COLO668 (cell line): ENCODE results near the gene UBE2S.

Source experiments
- DNase-seq: peaks from one replicate; lab custom pipeline; 2025; ENCODE audit not compliant: unreplicated experiment; lab: John Stamatoyannopoulos, UW

The UBE2S gene

GRCh38 chr19:55366790-55367189 lies 40.8 kb downstream of the UBE2S start:
- DNase-seq, result no peak

- no peak for DNase-seq
Observed at GRCh38 chr19:55365964-55366363, 41.6 kb downstream of the UBE2S start.

GRCh38 chr19:55365245-55365644 lies 42.3 kb downstream of the UBE2S start:
- DNase-seq, result no peak

GRCh38 chr19:55362990-55363716 lies 44.4 kb downstream of the UBE2S start, which contains the start of gene GARIN5B:
TSS of gene GARIN5B (minus strand) at chr19:55363260. CDS start at chr19:55363066, 194 bp downstream.
- no peak for DNase-seq

- no peak for DNase-seq
Observed at GRCh38 chr19:55362174-55362989, 45.2 kb downstream of the UBE2S start.

GRCh38 chr19:55360902-55361301 lies 46.7 kb downstream of the UBE2S start:
- no peak for DNase-seq

GRCh38 chr19:55358943-55359908 lies 48.4 kb downstream of the UBE2S start:
- DNase-seq, result peak; percentile 14

- DNase-seq, result no peak
Observed at GRCh38 chr19:55358493-55358892, 49.1 kb downstream of the UBE2S start.

- no peak for DNase-seq
Observed at GRCh38 chr19:55355213-55355821, 52.3 kb downstream of the UBE2S start.

- DNase-seq, result no peak
Observed at GRCh38 chr19:55354698-55355212, 52.8 kb downstream of the UBE2S start, which contains the start of gene COX6B2. TSS of gene COX6B2 (minus strand) at chr19:55354719. CDS start at chr19:55354521, 198 bp downstream.

GRCh38 chr19:55353803-55354697 lies 53.5 kb downstream of the UBE2S start:
- peak; percentile 22 for DNase-seq

GRCh38 chr19:55353356-55353802 lies 54.2 kb downstream of the UBE2S start:
- no peak for DNase-seq

GRCh38 chr19:55352549-55353145 lies 54.9 kb downstream of the UBE2S start:
- DNase-seq, result no peak

GRCh38 chr19:55352040-55352439 lies 55.5 kb downstream of the UBE2S start:
- DNase-seq, result no peak

- no peak for DNase-seq
Observed at GRCh38 chr19:55350620-55351315, 56.8 kb downstream of the UBE2S start.
